Testis (tissue), 2 donors: ENCODE data around the gene ZNF319.

Experiments used
- CTCF ChIP-seq, 3 experiments: fragments of 450-650 bp in 2 of 3; fragments of 200-600 bp in 1 of 3; sonication (generic) in 1 of 3; IDR thresholded peaks; one replicate each; pipeline ENCODE4 v1.5.1; 2016 to 2019; ENCODE audit warnings: antibody characterized with exemption in 3 of 3, mild to moderate bottlenecking in 2 of 3, moderate library complexity in 1 of 3
- POLR2A ChIP-seq: fragments of 450-650 bp; IDR thresholded peaks from one replicate; pipeline ENCODE4 v1.6.1; 2017; ENCODE audit warnings: antibody characterized with exemption, mild to moderate bottlenecking, moderate library complexity

- TF ChIP-seq POLR2A (no peak), CTCF (IDR thresholded peaks at IDR 0.05) (no peak)
These were observed 43.4 kb downstream of the ZNF319 start for GRCh38 chr16:57956924-57957672.
